ENCODE results near the gene ARMH3.

ARMH3 gene

GRCh38 chr10:102072673-102073527 lies 16.9 kb upstream of the ARMH3 start:
- Histone ChIP-seq H4K91ac (ENCODE audit: low read depth, low read length) (no peak overlapping the region), H3K27me3 (ENCODE audit: insufficient read depth, low read length) (no peaks in the 10 kb centered on the region), H3K4me2 (ENCODE audit: low read length) (no peak overlapping the region), H3K18ac (ENCODE audit: low read length) (no peak overlapping the region), H2AK5ac (ENCODE audit: low read length) (no peak overlapping the region), H3K36me3 (ENCODE audit: control insufficient read depth in 1 of 2, insufficient read depth in 2 of 2, low read length in 2 of 2) (no peaks in the 10 kb centered on the region), H3K14ac (ENCODE audit: low read length) (no peak overlapping the region), H3K27ac (ENCODE audit: low read depth, low read length) (no peak overlapping the region), H3K79me2 (ENCODE audit: control insufficient read depth, insufficient read depth, low read length, poor library complexity) (no peaks in the 10 kb centered on the region), H4K8ac (ENCODE audit: low read depth, low read length) (no peak overlapping the region), H4K12ac (ENCODE audit: low read depth, low read length) (no peak overlapping the region), H3K23ac (ENCODE audit: low read length) (no peak overlapping the region), H2BK5ac (ENCODE audit: low read depth, low read length, poor library complexity) (no peak overlapping the region), H2BK12ac (ENCODE audit: low read length) (no peak overlapping the region), H3K79me1 (ENCODE audit: low read length) (no peaks in the 10 kb centered on the region), H3K9ac (ENCODE audit: low read length) (no peak overlapping the region), H3K4me1 (ENCODE audit: control insufficient read depth in 1 of 2, insufficient read depth in 2 of 2, low read length in 2 of 2) (no peaks in the 10 kb centered on the region), H3K9me3 (ENCODE audit: insufficient read depth, low read depth, low read length) (no peaks in the 10 kb centered on the region), H2AFZ (ENCODE audit: insufficient read depth, low read length, poor library complexity) (no peak overlapping the region), H2BK120ac (ENCODE audit: insufficient read depth, low read length, poor library complexity) (no peak overlapping the region), H3K4me3 (ENCODE audit: low read depth, low read length) (no peak overlapping the region), H3K4ac (ENCODE audit: low read depth, low read length) (no peak overlapping the region)
- WGBS (ENCODE audit: extremely low coverage, insufficient coverage, insufficient read length) = no CpG with 5 or more reads among the region's 4 CpGs
- DNase-seq = peak; percentile 65 to 91

- Histone ChIP-seq H3K9me3 (ENCODE audit: insufficient read depth, low read depth, low read length) (no peaks in the 10 kb centered on the region), H3K27ac (ENCODE audit: low read depth, low read length) (no peak overlapping the region), H4K12ac (ENCODE audit: low read depth, low read length) (no peak overlapping the region), H3K4me2 (ENCODE audit: low read length) (no peak overlapping the region), H4K8ac (ENCODE audit: low read depth, low read length) (no peak overlapping the region), H3K23ac (ENCODE audit: low read length) (no peak overlapping the region), H2BK5ac (ENCODE audit: low read depth, low read length, poor library complexity) (no peak overlapping the region), H3K27me3 (ENCODE audit: insufficient read depth, low read length) (no peaks in the 10 kb centered on the region), H3K79me2 (ENCODE audit: control insufficient read depth, insufficient read depth, low read length, poor library complexity) (peaks cover 15% of the 10 kb centered on the region), H4K91ac (ENCODE audit: low read depth, low read length) (no peak overlapping the region), H3K14ac (ENCODE audit: low read length) (no peak overlapping the region), H2BK120ac (ENCODE audit: insufficient read depth, low read length, poor library complexity) (no peak overlapping the region), H2AFZ (ENCODE audit: insufficient read depth, low read length, poor library complexity) (no peak overlapping the region), H2BK12ac (ENCODE audit: low read length) (no peak overlapping the region), H3K79me1 (ENCODE audit: low read length) (peaks cover 8% of the 10 kb centered on the region), H3K36me3 (ENCODE audit: control insufficient read depth in 1 of 2, insufficient read depth in 2 of 2, low read length in 2 of 2) (peaks cover 8 to 12% of the 10 kb centered on the region in 2 experiments), H3K4me3 (ENCODE audit: low read depth, low read length) (no peak overlapping the region), H3K18ac (ENCODE audit: low read length) (no peak overlapping the region), H3K4ac (ENCODE audit: low read depth, low read length) (no peak overlapping the region), H3K4me1 (ENCODE audit: control insufficient read depth in 1 of 2, insufficient read depth in 2 of 2, low read length in 2 of 2) (peaks cover 11 to 12% of the 10 kb centered on the region in 2 experiments), H2AK5ac (ENCODE audit: low read length) (no peak overlapping the region), H3K9ac (ENCODE audit: low read length) (no peak overlapping the region)
- no peak for DNase-seq
Observed at GRCh38 chr10:102069071-102069470, 13.1 kb upstream of the ARMH3 start.

- Histone ChIP-seq H2BK5ac (ENCODE audit: low read depth, low read length, poor library complexity) (no peak overlapping the region), H3K14ac (ENCODE audit: low read length) (no peak overlapping the region), H2BK120ac (ENCODE audit: insufficient read depth, low read length, poor library complexity) (no peak overlapping the region), H2AFZ (ENCODE audit: insufficient read depth, low read length, poor library complexity) (no peak overlapping the region), H3K9me3 (ENCODE audit: insufficient read depth, low read depth, low read length) (no peaks in the 10 kb centered on the region), H3K4ac (ENCODE audit: low read depth, low read length) (no peak overlapping the region), H2AK5ac (ENCODE audit: low read length) (no peak overlapping the region), H3K23ac (ENCODE audit: low read length) (no peak overlapping the region), H3K4me2 (ENCODE audit: low read length) (no peak overlapping the region), H2BK12ac (ENCODE audit: low read length) (no peak overlapping the region), H3K27me3 (ENCODE audit: insufficient read depth, low read length) (no peaks in the 10 kb centered on the region), H3K27ac (ENCODE audit: low read depth, low read length) (no peak overlapping the region), H3K79me2 (ENCODE audit: control insufficient read depth, insufficient read depth, low read length, poor library complexity) (peaks cover 15% of the 10 kb centered on the region), H3K18ac (ENCODE audit: low read length) (no peak overlapping the region), H3K4me1 (ENCODE audit: control insufficient read depth in 1 of 2, insufficient read depth in 2 of 2, low read length in 2 of 2) (peaks cover 11 to 12% of the 10 kb centered on the region in 2 experiments), H3K4me3 (ENCODE audit: low read depth, low read length) (no peak overlapping the region), H4K12ac (ENCODE audit: low read depth, low read length) (no peak overlapping the region), H4K8ac (ENCODE audit: low read depth, low read length) (no peak overlapping the region), H4K91ac (ENCODE audit: low read depth, low read length) (no peak overlapping the region), H3K36me3 (ENCODE audit: control insufficient read depth in 1 of 2, insufficient read depth in 2 of 2, low read length in 2 of 2) (peaks cover 8 to 12% of the 10 kb centered on the region in 2 experiments), H3K79me1 (ENCODE audit: low read length) (peaks cover 8% of the 10 kb centered on the region), H3K9ac (ENCODE audit: low read length) (no peak overlapping the region)
- WGBS (ENCODE audit: extremely low coverage, insufficient coverage, insufficient read length) = no CpG with 5 or more reads among the region's 1 CpG
- no peak for DNase-seq
Observed at GRCh38 chr10:102068216-102068615, 12.2 kb upstream of the ARMH3 start.

- Histone ChIP-seq H2AFZ (ENCODE audit: insufficient read depth, low read length, poor library complexity) (no peak overlapping the region), H3K23ac (ENCODE audit: low read length) (no peak overlapping the region), H3K9ac (ENCODE audit: low read length) (no peak overlapping the region), H4K12ac (ENCODE audit: low read depth, low read length) (peak overlapping the region; percentile 26), H3K36me3 (ENCODE audit: control insufficient read depth in 1 of 2, insufficient read depth in 2 of 2, low read length in 2 of 2) (peaks cover 8 to 12% of the 10 kb centered on the region in 2 experiments), H3K27me3 (ENCODE audit: insufficient read depth, low read length) (no peaks in the 10 kb centered on the region), H3K4ac (ENCODE audit: low read depth, low read length) (peak overlapping the region; percentile 51), H3K4me3 (ENCODE audit: low read depth, low read length) (no peak overlapping the region), H2BK12ac (ENCODE audit: low read length) (no peak overlapping the region), H2BK120ac (ENCODE audit: insufficient read depth, low read length, poor library complexity) (no peak overlapping the region), H2BK5ac (ENCODE audit: low read depth, low read length, poor library complexity) (no peak overlapping the region), H3K4me1 (ENCODE audit: control insufficient read depth in 1 of 2, insufficient read depth in 2 of 2, low read length in 2 of 2) (peaks cover 11 to 12% of the 10 kb centered on the region in 2 experiments), H3K79me2 (ENCODE audit: control insufficient read depth, insufficient read depth, low read length, poor library complexity) (peaks cover 15% of the 10 kb centered on the region), H2AK5ac (ENCODE audit: low read length) (no peak overlapping the region), H3K79me1 (ENCODE audit: low read length) (peaks cover 8% of the 10 kb centered on the region), H3K4me2 (ENCODE audit: low read length) (peak overlapping the region; percentile 6), H3K18ac (ENCODE audit: low read length) (peak overlapping the region; percentile 38), H3K9me3 (ENCODE audit: insufficient read depth, low read depth, low read length) (no peaks in the 10 kb centered on the region), H4K8ac (ENCODE audit: low read depth, low read length) (no peak overlapping the region), H4K91ac (ENCODE audit: low read depth, low read length) (no peak overlapping the region), H3K27ac (ENCODE audit: low read depth, low read length) (no peak overlapping the region), H3K14ac (ENCODE audit: low read length) (no peak overlapping the region)
- DNase-seq = no peak
- WGBS (ENCODE audit: extremely low coverage, insufficient coverage, insufficient read length) = no CpG with 5 or more reads among the region's 18 CpGs
Observed at GRCh38 chr10:102067091-102067916, 11.3 kb upstream of the ARMH3 start.

Measured in trophoblast cell (in vitro differentiated cells and primary cell).